Stimulated activated CD8-positive, alpha-beta memory T cell treated with anti-CD3 and anti-CD28 coated beads, Interleukin-2, amount 100 ng/mL, for 48 hours (primary cell): ENCODE measurements around the gene ZNF746.
"Not testable (repeated sequence)": the region's sequence is repeated elsewhere in the genome, so short reads cannot be mapped to it uniquely, and the experiment has no call there.

Source experiments
- DNase-seq, 2 donors: peaks; one replicate each; pipeline ENCODE4 v3.0.0-alpha.2; 2020; ENCODE audit warnings: low read depth in 2 of 2

Gene ZNF746

DNA sequence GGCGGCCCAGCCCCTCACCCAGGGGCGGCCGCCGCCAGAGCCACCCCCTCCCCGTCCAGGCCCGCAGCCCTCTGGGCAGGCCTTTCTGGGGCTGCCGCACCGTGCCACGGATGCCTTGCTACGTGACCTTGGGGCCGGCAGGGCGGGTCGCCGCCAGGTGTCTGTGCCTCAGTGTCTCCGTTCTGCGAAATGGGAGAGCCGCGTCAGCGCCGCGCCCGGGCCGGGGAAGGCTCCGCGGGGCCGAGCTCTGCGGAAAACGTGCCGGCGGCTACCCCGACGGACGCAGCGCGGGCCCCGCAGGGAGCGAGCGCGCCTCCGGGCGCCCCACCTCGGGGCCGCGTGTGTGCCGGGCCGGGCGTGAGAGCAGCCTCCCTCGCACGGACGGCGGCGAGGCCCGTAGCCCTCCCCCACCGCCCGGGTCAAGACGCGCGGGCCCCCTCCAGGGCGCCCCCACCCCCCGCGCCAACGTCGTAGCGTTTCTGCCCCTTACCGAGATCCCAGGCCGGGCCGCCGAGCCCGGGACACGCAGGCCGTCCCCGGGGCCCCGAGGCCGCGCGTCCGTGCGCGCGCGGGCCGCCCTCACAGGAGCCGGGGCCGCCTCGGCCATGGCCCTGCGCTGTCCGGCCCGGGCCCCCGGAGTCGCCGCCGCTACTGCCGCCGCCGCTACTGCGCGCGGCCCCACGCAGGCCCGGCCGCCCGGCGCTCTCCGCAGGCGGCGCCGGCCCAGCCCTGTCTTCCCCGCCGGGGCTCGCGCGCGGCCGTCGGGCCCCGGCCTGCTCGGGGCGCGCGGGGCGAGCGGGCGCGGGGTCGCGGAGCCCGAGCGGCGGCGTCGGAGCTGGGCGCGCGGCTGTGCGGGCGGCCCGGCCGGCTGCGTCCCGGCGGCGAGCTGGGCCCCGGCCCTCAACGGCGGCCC is 37.8 kb downstream of the ZNF746 start:
- peak in 1 of 2 donors; percentile 13 for DNase-seq

DNA sequence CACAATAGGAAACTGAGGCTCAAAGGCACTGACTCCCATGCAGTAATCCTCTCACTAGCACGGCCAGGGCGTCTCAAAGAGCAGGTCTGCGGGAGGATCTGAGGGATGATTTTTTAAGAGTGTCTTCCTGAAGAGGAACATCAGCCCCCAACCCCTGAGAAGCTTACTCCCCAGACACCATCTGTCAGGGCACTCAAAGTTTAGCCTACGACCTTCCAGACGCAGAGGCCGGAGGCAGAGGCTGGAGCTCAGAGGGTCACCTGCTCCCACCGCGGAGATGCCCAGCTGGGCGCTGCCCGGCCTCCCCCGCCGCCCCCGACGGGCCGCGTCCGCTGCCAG is 38.4 kb downstream of the ZNF746 start:
- DNase-seq = no peak

DNA sequence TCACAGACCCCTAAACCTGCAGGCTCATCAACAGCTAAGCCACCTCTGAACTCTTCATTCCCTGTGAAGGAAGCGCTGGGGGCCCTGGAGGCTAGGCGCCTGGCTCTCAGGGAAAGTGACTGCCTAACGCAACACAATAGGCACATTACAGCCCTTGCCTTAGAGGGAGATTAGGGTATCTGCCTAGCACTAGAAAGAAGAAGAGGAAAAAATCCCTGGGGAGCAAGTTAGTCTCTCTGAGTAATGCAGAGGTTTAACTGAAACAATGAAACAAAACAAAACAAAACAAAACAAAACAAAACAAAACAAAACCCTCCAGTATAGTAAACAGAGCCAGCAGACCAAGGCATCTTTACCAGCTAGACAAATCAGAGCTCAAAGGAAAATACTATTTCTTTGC is 39.4 kb downstream of the ZNF746 start:
- DNase-seq = no peak

DNA sequence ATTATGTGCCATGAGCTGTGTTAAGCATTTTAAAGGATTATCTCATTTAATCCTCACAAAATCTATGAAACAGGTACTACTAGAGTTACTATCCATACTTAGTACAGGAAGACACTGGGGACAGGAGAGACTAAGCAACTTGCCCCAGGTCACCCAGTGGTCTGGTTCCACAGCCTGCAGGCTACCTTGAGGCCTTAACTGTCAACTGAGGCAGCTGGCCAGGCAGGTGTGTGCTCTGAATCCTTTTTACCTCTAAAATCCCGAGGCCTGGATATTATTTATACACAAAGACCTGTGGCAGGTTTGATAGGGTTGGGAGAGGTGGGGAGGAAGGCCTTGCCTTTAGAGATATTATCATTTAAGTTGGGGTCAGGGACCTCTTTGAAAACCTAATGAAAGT is 39.8 kb downstream of the ZNF746 start:
- DNase-seq = no peak

DNA sequence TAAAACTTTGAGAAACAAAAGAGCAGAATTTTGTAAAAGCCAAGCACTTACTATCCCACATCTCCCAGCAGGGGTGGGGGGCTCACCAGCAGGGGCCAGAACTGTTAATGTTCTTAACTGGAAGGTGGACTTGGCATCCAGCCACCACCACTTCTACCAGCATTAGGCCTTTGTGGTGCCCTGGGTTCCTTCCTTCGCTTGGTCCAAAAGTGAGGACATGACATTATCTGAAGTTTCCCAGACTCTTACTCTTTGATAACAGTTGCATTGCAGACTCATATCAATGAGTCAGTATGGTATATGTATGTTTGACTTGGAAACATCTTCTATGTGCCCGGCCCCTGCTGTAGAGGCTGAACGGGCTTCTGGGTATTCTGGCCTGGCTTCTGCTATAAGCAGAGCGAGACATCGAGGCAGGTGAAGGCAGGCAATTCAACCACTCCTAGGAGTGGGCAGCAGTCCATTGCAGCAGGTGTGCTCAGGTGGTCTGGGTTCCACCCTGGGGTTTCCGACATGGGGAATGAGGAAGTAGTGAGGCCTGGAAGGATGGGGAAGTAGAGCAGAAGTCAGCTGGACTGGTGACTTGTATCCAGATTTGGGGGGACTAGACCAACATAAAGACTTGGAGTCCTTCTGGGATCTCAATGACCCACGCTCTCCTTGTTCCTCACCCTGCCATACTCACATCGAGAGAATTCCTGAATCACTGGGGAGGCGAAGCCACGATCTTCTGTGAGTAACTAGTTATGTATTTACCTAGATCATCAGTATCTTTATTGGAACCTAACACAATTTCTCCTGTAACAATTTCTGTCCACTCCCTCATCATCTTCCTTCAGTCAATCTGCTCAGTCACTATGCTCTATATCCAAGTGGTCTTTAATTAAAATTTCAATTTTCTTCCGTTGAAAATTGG is 40.8 kb downstream of the ZNF746 start:
- no peak for DNase-seq

DNA sequence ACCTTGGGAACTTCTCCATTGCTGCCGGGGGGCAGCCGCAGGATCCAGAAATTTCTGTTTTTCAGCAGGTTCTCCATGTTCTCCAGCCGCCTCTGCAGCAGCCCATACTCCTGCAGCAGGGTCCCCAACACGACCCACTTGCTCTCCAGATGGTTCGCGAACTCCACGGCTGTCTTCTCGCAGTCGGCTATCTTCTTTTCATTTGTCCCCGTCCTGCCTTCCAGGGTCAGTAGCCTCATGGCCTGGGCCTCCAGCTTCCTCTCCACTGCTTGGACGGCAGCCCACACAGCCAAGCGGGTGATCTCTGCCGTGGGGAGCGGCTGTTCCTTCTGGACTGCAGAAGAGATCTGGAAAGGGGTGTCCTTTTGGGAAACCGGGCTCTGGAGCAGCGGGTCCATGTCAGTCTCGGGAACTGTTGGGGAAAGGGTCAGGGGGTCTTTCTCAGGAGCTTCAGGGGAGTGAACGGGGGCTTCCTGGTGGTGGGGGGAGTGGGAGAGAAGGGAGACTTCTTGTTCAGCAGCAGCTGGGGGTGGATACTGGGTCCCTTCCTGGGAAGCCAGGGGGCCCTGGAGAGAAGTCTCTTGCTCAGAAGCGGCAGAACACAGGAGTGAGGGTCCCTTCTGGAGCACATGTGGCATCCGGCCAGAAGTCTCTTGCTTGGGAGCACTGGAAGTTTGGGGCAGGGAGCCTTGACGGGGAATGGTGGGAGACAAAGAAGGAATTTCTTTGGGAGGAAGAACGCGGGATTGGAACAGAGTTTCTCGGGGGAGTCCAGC is 42.2 kb downstream of the ZNF746 start:
- DNase-seq = no peak

DNA sequence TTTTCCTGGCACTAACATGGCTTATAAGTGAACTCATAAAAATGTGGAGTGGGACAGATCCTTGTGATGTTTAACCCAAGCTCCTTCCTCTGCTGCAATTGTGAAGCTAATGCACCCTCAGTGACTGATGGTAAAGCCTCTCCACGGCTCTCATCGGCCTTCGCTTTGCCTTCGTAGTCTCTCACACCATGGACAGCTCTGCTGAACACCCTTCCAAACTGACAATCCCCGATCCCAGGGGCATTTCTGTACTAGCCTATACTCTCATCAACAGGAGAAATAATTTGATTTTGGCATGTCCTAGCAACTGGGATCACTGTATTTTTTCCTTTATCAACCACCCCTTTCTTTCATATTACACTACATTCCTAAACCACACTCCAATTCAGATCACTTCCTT is 42.9 kb downstream of the ZNF746 start:
- no peak for DNase-seq

DNA sequence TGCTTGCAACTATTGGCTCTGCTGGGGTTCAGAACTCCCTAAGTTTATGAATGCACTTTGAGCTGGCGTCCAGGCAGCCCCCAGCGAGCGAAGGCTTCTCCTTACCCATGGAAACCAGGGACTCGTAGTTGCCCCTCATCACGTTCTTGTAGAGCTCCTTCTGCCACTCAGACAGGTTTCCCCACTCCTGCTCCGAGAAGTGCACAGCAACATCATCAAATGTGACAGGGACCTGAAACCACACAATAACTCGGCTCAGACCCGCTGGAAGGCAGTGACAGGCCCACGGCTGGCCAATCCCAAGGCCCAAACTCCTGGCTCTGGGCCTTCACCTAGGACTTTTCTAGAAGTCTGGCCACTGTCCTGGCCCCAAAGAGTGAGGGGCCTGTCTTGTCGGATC is 43.6 kb downstream of the ZNF746 start:
- no peak for DNase-seq

DNA sequence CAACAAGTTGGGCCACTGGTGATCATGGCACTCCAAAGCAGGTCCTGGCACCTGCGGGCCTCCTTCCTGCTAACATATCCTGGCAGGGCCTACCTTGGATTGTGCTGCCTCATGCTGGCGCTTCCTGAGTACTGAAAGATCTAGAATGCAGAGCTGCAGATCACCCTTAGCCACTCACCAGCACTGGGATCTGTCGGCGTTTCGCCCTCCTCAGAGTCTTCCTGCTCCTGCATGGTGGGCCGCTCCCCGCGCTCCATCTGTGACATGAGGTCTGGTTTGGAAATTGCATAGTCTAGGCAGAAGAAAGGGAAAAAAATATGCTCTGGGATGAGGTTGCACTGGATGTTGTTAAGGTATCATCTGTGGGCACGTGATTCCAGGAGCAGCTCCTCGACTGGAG is 46.8 kb downstream of the ZNF746 start:
- no peak for DNase-seq

DNA sequence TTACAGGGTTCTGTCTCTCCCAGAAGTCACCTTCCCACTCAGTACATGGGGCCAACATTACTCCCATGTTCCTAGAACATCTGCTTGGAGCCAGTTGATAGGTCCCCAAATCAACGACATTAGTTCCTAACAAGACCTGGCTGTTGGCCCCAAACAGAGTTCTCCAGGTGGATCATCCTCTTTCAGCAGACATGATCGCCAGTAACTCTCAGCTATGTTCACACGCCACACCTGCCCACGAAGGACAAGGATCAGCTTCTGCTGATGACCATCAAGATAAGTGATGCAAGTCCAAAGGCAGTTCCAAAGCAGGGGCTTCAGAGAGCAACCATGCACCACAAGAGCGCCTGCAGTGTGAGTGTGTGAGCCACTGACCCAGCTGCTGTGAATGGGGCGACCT is 47.7 kb downstream of the ZNF746 start:
- no peak for DNase-seq

DNA sequence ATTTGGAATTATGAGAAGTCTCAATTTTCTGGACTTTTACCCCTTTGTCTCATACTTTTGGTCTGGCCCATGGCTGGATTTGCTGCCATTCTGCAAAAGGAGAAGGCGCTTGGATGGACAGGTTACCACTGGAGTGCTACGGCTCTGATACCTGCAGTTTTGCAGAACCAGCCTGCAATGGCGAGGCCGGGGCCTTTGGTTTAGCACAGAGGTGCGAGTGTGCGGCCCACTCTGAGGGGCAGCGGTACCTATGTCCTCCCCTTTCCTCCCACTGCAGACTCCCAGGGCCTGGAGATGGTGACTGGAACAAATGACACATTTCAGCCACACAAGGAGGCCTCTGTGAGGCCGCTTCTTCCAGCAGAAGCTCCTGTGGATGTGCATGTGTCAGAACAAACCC is 48.6 kb downstream of the ZNF746 start:
- no peak for DNase-seq

DNA sequence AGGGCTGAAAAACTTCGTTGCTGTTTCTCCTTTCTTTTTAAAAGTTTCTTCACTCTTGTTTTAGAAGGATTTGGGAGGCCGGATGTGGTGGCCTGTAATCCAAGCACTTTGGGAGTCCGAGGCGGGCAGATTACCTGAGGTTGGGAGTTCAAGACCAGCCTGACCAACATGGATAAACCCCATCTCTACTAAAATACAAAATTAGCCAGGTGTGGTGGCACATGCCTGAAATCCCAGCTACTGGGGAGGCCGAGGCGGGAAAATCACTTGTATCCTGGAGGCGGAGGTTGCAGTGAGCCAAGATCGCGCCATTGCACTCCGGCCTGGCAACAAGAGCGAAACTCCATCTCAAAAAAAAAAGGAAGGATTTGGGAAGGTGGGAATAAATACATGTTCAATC is 51.6 kb downstream of the ZNF746 start:
- DNase-seq = not testable (repeated sequence)

DNA sequence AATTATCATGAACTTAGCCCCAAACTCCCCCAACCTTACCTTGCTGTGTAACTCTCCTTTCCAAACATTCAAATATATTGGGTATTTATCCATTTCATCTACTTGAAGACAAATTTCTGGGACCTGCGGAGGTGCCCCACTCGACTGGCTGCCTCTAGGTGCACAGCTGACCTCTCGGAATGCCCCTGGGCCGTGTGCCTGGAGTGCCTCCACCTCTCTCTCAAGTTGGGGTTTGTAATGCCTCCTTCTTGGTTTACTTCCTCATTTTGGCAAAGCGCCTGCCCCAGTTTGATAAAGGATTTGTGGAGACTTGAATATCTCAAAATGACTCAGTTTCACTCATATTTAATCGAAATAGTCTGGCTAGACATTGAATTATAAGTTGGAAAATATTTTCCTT is 53.3 kb downstream of the ZNF746 start:
- DNase-seq = no peak

DNA sequence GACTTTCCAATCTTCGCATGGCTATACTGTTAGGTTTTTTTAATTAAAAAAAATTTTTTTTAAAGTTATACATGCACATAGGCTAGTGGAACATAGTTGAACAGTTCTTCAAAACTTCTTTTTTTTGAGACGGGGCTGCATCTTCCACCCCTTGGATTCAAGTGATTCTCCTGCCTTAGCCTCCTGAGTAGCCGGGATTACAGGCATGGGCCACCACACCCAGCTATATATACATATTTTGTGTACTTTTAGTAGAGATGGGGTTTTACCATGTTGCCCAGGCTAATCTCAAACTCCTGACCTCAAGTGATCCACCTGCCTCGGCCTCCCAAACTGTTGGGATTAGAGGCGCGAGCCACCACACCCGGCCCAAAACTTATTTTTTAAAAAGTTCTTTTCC is 54.1 kb downstream of the ZNF746 start:
- DNase-seq = no peak

DNA sequence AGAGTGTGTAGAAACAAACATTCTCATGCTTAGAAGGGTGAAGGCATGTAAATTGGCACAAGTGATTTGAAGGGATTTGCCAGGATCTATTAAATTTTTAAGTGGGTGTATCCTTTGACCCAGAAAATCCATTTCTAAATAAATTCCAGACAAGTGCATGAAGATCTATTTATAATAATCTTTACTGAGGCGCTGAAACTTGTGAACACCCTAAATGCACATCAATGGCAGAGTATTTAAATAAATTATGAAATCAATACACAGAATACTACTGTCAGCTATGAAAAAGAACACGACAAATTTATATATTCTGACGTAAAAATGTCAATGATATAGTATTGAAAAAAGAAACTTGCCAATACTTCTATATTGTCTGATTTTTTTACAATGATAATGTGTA is 54.7 kb downstream of the ZNF746 start:
- DNase-seq = no peak

DNA sequence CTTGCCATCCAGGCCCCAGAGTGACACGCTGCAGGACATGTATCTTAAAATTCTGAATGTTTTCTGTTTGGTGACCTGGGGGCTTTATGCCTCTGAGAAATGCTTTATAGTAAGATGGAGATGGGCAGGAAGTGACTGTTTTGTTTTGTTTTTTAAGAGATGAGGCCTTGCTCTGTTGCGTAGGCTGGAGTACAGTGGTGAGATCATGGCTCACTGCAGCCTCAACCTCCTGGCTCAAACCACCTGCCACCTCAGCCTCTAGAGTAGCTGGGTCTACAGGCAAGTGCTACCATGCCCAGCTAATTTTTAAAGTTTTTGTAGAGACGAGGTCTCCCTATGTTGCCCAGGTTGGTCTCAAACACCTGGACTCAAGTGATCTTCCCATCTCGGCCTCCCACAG is 57.4 kb downstream of the ZNF746 start:
- no peak for DNase-seq

DNA sequence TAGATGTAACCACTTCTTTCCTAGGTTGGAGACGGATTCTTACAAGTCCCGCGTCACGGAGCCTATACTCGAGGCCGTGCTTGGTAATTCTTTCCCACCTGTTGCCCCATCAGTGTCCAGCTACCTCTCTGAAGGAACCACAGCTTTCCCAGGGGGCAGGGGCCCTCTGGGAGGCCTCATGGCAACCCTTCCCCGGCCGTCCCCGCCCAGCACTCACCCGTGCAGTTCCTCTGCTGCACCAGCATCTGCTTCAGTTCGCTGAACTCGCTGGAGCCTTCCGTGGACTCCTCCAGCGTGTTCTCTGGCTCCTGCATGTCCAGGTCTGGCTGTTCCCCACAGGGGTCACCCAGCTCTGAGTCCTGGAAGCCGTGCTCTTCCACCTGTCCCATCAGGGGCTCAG is 61.3 kb downstream of the ZNF746 start:
- no peak for DNase-seq

DNA sequence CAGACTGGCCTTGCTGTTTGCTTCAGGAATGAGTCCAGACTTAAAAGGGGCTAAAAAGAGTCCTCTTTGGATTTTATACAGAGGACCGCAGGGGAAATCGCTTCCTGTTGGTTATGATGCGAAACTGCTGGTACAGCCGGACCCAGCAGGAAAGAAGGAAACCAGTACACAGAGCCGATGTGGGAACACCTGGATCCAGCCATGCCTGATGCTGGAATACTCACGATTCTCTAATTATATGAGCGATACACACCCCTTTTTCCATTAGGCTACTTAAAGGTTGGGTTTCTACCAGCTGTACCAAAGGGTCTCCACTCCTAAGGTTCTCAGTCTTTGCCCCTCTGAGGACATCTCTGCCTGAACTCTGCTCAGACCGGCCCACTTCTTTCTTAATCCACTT is 64.5 kb downstream of the ZNF746 start:
- no peak for DNase-seq

DNA sequence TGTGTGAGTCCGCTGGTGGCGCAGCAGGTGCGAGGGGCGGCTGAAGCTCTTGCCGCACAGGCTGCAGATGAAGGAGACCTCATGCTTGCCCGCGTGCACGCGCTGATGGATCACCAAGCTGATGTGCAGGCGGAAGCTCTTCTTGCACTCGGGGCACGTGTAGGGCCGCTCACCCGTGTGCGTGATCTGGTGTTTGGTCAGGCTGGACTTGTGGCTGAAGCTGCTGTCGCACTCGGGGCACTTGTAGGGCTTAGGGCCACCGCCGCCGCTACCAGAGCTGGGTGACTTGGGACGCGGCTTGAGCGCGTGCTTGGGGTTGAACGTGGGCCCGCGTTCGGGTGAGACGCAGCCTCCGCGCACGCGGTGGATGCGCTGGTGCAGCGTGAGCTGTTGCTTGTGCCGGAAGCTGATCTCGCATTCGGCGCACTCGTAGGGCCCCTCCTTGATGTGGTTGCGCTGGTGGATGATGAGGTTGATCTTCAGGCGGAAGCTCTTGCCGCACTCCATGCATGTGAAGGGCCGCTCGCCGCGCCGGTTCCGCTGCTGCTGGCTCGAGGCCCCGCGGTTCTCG is 65.4 kb downstream of the ZNF746 start:
- DNase-seq = no peak

DNA sequence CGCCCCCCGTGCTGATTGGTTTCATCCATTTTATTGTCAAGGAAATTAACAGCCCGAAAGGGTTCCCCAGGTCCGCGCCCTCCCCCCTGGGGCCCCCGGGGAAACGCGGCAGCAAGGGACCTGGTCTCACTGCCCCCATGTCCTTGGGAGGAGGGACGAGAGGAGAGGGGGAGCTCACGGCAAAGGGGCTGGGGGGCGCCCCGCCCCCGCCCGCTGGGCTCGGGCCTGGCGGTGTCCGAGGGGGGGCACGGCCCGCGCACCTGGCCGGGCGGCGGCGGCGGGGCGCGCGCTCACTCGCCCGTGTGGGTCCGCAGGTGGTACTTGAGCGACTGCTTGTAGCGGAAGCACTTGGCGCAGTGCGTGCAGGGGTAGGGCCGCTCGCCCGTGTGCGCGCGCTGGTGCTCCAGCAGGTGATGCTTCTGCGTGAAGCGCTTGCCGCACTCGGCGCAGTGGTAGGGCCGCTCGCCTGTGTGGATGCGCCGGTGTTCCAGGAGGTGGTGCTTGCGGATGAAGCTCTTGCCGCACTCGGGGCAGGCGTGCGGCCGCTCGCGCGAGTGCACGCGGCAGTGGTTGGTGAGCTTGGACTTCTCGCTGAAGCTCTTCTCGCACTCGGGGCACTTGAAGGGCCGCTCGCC is 66.0 kb downstream of the ZNF746 start:
- no peak for DNase-seq

DNA sequence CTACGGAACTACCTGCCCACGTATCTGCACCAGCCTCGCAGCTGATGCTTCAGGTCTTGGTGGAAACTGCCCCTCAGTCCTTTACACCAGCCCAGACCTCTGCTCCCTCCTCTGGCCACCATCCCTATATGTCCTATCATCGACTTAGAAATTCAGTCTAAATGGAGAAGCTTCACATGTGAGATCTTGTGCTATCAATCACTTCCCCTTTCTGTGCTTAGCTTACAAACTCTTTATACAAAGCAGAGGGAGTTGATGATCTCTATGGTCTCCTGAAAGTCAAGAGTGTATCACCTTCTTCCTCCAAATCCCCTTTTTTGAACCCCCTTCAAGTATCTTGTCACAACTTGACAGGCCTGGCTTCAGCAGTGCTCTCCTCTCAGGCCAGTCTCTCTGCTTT is 67.4 kb downstream of the ZNF746 start:
- DNase-seq = no peak
